ENCODE data around the gene PATZ1.

DNA sequence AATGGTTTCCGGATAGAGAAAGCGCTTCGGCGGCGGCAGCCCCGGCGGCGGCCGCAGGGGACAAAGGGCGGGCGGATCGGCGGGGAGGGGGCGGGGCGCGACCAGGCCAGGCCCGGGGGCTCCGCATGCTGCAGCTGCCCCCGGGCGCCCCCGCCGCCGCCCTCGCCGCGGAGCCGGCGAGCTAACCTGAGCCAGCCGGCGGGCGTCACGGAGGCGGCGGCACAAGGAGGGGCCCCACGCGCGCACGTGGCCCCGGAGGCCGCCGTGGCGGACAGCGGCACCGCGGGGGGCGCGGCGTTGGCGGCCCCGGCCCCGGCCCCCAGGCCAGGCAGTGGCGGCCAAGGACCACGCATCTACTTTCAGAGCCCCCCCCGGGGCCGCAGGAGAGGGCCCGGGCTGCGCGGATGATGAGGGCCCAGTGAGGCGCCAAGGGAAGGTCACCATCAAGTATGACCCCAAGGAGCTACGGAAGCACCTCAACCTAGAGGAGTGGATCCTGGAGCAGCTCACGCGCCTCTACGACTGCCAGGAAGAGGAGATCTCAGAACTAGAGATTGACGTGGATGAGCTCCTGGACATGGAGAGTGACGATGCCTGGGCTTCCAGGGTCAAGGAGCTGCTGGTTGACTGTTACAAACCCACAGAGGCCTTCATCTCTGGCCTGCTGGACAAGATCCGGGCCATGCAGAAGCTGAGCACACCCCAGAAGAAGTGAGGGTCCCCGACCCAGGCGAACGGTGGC, 69.5 kb downstream of the PATZ1 start:
- no peak for TF ChIP-seq EZH2 (IDR thresholded peaks at IDR 0.05; ENCODE audit: low read length, missing control alignments)
- TF ChIP-seq CTCF (conservative IDR thresholded peaks at IDR 0.05 in 1 of 2, IDR thresholded peaks at IDR 0.05 in 1 of 2; ENCODE audit: low read depth in 1 of 2, low read length in 2 of 2) = no peak
